Hematopoietic multipotent progenitor cell treated with erythropoietin and hydrocortisone succinate and interleukin-3 and kit ligand, for 8 days (in vitro differentiated cells): ENCODE results near the gene PARL.

Source experiments
- DNase-seq: peaks from one replicate; pipeline ENCODE4 v3.0.0-alpha.2; 2015

PARL gene

DNA sequence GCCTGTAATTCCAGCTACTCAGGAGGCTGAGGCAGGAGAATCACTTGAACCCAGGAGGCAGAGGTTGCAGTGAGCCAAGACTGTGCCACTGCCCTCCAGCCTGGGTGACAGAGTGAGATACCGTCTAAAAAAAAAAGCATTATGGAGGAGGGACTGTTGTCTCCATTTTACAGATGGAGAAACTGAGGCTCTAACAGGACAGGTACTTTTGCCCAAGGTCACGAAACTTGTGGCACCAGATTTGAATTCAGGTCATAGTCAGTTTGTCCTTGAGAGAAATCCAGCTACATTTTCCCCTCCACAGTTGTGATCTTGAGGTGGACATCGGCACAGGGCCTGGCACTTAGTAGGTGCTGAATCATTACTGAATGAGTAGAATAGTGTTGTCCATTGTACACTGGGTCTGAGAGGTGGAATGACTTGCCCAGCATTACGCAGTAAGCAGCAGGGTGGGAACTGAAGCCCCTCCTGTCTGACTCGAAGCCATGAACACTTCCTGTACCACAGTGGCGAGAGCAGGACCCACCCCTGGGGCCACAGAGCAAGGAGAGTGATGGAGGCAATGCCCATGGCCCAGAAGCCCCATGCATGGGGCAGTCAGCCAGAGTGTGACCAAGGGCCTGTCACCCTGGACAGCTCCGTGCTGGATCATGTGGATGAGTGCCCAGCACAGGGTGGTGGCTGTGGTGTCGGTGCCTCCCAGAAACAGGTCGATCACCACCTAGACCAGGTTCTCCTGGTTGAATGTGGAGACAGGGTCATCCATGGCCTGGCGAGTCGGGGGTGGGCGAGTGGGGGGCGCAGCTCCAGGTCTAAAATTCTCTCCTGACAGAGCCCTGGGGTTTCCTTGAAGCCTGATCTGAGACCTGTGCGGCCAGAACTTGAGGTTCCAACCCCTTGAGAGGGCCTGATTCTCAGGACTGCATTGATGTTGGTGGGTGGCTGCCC lies 20.4 kb upstream of the PARL start:
- no peak for DNase-seq

DNA sequence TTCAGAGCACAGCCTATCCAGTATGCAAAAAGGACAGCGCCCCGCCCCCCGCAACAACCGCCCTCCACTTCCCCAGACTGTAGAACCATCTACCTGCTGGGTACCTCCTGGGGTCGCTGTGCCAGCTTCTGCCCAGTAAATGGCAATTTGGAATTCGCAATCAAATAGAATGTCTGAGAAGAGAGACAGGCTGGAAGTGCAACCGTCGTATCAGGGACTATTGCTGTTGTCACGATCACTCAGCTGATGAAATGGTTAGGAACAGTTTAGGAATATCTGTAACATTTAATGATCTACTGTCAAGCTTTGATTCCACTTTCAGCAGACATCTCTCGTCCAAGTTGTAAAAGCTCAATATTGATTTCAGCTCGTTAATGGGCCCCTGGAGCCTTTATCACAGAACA lies 13.3 kb upstream of the PARL start:
- no peak for DNase-seq

- DNase-seq: no peak
Measured at GRCh38 chr3:183897606-183898005, 12.9 kb upstream of the PARL start.

- DNase-seq: no peak
Measured at GRCh38 chr3:183896610-183897009, 11.9 kb upstream of the PARL start.

DNA sequence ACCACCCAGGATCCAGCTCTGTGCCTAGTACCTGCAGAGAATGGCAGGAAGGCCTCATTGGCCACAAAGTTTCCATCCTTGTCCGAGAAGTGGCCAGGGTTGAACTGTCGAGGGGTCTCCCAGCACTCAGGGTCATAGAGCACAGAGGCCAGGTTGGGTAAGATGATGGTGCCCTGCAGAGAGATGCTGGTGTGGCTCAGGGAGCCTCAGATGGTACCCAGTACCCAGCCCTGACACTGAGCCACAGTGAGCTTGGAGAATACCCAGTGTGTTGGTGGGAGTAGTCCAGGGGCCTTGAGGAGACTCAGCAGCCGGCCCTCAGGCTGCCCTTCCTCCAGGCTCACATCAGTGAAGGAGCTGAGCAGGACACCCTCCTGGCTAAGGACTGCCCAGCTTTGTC lies 11.5 kb upstream of the PARL start:
- no peak for DNase-seq

DNA sequence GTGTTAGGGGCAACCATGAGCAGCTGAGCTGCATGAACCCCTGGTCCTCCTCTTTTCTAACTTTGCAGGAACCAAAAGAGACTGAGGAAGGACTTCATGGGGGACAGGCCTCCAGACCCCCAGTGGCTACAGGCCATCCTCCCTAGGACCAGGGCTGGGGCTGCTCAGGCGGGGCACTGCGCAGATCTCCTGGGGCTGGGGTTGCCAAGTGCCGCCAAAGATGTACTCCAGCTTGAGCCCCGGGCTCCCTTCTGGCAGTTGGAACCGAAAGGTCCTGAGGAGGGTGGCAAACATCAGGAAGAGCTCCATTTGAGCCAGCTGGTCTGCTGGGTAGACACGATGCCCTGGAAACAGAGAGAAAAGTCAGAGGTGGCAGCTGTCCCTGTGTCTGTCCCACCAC lies 11.1 kb upstream of the PARL start:
- no peak for DNase-seq

- DNase-seq: peak; percentile 65
Measured at GRCh38 chr3:183895296-183895695, 10.6 kb upstream of the PARL start.

DNA sequence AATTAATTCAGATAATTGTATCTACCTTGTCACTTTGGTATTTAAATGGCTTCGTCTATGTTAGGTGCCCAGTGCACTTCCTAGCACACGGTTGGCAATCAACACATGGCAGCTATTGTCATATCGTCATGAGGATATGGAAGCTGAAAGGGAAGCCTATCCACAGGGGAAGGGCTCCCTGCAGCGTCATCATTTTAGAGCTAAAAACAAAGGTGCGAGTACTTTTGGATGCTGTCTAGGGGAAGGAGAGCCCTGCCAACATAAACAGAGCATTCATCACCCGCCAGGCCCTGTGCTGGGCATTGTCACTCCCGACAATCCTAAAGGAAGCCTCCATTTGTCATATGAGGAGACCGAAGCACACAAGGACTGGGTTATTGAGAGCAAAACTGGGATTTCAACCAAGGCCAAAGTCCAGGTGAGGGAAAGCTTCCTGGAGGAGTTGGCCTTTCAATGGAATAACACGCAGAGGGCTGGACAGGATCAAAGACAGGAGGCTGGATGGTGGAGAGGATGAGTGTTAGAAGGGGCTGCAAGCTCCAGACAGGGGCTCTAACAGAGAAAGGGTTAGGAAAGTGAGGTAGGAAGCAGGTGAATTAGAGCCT lies 8.0 kb upstream of the PARL start:
- no peak for DNase-seq

DNA sequence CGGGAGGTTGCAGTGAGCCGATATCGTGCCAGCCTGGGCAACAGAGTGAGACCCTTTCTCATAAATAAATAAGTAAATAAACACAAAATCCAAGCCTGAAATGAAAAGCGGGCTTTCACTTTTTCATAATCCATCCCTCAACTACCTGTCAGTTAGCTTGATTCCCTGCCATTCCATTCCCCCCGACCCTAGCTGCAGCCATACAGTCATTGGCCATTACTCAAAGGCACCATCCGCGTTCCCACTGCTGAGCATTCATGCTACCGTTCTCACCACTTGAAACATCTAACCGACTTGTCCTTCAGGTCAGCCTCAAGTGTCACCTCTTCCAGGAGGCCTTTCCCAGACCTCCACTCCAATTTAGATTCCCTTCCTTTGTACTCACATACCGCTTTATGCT lies 1.1 kb upstream of the PARL start:
- DNase-seq: no peak

- no peak for DNase-seq
Measured at GRCh38 chr3:183884097-183884426, 618 bp downstream of the PARL start.

DNA sequence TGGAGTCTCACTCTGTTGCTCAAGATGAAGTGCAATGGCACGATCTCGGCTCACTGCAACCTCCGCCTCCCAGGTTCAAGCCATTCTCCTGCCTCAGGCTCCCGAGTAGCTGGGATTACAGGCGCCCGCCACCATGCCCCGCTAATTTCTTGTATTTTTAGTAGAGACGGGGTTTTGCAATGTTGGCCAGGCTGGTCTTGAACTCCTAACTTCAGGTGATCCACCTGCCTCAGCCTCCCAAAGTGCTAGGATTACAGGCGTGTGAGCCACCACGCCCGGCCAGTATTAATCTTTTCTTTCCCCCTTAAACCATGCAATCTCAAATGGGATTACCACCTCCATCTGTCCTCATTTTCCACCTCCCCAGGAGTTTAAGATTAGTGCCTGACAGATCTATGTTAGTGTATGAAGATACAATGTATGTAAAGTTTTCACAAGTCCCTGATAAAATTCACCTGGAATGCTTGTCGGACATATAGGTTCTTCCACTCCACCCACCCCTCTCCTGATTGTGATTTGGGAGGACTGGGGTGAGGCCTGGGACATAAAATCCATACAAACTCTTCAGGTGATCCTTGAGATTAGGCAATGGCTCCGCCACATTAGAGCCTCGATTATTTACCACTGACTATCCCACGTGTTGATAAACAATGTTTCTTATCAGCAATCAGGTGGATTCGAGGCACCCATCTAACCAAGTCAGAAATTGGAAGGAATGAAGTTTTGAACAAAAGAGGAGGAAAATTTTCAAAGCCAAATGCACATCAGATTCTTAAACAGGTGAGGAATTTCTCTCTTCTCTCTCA lies 1.2 kb downstream of the PARL start:
- no peak for DNase-seq

DNA sequence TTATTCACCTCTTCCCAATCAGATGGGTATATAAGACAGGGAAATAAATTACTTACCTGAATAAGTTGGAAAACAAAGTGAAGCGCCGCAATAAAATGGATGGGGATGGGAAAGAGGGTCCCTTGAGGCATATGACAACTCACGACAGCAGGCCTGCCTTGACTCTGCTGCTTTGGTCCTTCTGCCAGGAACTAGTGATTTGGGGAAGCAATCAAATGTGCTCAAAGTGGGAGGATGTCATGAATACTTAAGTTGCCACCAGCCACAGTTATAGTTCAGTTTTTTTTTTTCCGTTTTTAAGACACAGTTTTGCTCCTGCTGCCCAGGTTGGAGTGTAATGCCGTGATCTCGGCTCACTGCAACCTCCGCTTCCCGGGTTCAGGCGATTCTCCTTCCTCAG lies 4.6 kb downstream of the PARL start:
- no peak for DNase-seq

DNA sequence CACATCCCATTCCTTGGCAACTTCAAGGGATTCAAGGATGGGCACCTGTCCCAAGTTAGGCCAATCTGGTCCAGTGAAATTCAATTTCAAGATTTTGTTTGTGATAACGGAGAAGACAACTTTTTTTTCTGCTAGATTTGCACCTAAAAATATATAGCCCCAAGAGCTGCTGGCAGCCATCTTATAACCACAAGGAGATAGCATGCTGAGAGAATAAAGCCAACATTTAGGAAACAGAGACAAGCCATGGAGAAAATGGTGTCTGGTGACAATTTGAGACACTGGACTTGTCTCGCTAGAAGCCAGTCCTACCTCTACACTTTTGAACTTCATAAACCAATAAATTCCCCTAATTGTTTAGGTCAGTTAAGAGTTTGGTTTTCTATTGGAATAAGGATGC lies 5.4 kb downstream of the PARL start:
- peak; percentile 22 for DNase-seq

- peak; percentile 73 for DNase-seq
Measured at GRCh38 chr3:183878071-183878470, 6.6 kb downstream of the PARL start.

GRCh38 chr3:183877227-183877626 lies 7.5 kb downstream of the PARL start:
- DNase-seq: peak; percentile 44

DNA sequence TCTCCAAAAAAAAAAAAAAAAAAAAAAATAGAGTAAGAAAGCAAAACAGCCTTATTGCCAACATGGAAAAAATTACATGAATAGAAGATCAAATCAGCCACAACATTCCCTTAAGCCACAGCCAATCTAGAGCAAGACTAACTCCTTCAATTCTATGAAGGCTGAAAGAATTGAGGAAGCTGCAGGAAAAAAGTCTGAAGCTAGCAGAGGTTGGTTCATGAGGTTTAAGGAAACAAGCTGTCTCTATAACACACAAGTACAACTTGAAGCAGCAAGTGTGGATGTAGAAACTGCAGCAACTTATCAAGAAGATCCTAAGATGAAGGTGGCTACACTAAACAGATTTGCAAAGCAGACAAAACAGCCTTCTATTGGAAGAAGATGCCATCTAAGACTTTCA lies 9.3 kb downstream of the PARL start:
- no peak for DNase-seq

- no peak for DNase-seq
Measured at GRCh38 chr3:183873914-183874313, 10.8 kb downstream of the PARL start.

DNA sequence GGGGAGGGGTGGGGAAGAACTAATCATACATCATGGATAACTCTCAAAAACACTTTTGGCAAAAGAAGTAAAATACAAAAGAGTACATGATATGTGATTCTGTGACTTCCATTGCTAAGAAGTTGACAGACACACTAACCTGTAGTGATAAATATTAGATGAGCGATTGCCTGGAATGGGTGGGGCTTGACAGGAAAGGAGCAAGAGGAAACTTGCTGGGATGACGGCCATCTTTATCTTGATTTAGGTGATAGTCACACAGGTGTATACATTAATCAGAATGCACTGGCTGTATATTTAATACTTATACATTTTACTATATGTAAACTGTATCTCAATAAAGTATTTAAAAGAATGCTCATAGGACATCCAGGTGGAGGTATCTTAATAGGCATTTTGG lies 13.1 kb downstream of the PARL start:
- no peak for DNase-seq

DNA sequence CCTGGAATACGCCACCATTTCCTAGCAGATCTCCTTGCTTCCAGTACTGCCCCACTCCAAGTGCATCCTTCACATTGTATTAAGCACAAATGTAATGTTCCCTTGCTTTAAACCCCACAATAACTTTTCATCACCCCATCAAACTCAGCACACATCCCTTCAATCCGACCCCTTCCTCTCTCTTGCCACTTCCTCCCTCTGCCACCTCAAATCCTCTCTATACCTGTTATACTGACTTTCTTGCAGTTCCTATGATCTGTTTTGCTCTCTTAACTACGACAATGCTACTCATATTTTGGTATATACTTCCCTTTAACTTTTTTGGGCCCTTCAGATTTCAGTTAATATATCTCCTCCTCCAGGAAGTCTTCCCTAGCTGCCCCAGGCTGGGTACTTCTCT lies 14.1 kb downstream of the PARL start:
- DNase-seq: no peak

GRCh38 chr3:183868796-183869195 lies 15.9 kb downstream of the PARL start:
- DNase-seq: no peak

DNA sequence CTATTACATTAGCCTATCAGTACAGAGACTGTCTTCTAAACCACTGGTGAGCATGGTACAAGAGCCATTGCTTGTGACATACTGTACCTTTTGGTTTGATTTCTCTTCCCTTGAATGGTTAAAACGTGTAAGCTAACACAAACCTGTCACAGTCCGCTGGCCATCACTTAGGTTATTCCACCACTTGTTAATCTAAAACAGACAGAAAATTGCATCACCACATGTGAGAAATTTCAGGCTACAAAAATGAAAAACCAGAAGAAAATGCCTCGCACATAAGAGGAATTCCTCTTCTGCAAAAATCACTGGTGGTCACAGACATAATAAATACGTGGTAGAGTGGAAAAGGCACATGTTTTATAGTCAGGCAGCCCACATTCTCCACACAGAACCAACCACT lies 22.1 kb downstream of the PARL start:
- no peak for DNase-seq

DNA sequence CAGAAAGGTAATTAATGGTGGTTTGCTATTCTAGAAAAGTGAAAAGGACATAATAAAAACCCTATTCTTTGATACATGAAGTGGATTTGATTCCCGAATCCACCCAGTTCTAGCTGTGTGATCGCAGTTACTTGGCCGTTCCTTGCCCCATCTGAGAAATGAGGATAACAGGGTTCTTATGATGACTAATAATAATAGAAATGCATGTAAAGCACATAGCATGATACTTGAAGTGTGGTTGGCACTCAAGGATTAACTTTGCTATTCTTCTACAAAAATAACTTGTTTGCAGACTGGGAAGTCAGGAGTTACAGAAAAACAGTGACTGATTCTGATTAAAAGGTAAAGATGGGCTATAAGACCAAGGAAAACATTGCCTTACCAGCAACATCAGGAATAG lies 26.8 kb downstream of the PARL start:
- DNase-seq: no peak

DNA sequence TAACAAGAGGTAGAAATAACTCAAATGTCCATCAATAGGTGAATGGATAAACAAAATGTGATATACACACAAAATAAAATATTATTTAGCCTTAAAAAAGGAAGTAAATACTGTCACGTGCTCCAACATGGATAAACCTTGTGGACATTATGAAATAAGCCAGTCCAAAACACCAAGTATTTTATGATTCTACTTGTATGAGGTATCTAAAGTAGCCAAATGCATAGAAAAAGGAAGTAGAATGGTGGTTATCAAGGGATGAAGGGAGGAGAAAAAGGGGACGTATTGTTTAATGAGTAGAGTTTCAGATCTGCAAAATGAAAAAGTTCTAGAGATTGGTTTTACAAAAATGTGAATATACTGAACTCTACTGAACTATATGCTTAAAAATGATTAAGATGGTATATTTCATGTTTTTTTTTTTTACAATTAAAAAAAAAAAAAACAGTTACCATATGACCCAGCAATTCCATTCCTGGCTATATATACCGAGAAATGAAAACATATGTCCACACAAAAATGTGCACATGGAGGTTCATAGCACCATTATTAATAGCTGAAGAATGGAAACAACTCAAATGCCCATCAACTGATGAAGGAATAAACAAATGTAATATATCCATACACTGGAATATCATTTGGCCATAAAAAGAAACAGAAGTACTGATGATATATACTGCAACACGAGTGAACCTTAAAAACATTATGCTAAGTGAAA lies 30.2 kb downstream of the PARL start:
- no peak for DNase-seq
